HG03280 (cell line): ENCODE data around the gene FAM3D.
A peak's percentile ranks its signal among the peaks of the same experiment; 100 is the strongest.

ENCODE experiments used
- ATAC-seq: cut with Tn5 transposase; IDR thresholded peaks from one replicate; pipeline ENCODE4 v1.9.1; 2021; ENCODE audit warnings: mild to moderate bottlenecking, moderate library complexity; ENCODE audit not compliant: unreplicated experiment

Gene FAM3D

DNA sequence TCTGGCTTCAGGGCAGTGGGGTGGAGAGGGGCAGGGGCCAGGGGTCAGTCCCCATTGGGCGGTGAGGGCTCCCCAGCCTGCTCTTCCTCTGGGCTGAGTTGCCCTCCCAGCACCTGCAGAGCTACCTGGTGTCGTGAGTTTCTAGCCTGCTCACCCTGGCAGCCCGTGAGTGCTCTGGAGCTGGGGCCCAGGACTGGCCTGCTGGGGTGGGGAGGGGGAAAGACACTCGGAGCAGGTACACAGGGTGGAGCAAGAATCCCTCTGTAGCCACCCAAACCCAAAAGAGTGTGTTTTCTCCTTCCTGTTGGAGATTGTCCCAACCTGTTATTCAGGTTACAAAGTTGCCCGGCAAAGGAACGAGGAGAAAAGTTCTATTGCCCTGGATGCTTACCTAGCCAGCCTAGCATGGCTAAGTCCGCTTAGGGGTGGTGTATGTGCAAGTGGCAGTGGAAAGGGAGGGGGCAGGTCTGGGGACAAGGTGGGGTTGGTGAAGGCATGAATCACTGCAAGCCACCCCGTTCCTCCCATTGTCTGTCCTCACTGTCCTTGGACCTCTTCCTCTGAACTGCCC, 8.9 kb downstream of the FAM3D start:
- ATAC-seq = no peak

DNA sequence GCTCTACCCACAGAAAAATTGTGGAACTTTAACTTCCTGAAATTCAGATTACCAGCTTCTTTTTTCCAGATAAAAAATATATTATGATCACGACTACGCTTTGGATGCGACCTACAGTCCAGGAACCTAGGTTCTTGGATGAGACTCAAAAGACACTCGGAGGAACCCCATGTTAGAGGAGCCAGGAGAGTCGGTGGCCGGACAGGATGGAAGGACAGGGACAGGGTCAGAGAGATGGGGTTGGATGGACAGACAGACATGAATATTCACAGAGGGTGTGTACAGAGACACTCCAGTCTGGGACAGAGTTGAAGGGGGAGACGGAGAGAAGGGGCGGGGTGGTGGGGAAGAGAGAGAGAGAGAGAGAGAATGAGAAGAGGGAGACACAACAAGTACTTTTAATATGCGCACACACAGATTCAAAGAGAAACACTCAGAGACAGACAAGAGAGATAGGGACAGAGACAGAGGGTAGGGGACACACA, 9.5 kb downstream of the FAM3D start:
- no peak for ATAC-seq

DNA sequence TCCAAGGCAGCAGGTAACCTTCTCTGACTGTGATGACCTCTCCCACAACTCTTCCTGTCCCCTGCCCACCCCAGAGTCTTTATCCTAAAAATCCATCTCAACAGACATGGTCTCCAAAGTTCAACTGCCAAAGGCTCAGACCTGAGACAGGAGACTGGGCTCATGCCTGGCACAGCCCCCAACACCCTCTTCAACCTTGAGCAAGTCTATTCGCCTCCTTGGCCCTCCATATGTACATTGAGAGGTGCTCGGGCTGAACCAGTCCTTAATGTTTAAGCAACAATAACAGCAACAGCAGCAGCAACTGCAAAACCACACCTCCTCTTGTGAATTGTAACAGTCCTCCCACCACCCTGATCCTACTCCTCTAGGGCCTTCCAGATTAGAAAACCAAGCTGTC, 9.9 kb downstream of the FAM3D start:
- ATAC-seq = no peak

DNA sequence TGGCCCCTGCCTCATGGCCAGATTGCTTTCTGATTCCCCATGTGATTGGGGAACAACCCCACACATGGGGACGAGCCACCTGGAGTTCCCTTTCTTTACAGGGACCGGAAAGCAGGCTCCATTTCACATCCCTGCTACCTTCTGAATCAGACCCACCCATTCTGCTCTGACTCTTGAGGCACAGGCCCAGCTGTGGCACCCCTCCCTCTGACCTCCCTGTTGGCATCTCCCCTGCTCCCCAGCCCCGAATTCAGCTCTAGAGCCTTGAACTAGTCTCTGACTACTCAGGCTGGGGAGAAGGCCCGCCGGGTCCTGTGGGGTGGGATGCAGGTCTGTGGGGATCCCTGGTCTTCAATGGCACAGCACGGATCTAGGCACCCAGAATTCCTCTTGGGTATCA, 12.1 kb downstream of the FAM3D start:
- ATAC-seq = no peak

DNA sequence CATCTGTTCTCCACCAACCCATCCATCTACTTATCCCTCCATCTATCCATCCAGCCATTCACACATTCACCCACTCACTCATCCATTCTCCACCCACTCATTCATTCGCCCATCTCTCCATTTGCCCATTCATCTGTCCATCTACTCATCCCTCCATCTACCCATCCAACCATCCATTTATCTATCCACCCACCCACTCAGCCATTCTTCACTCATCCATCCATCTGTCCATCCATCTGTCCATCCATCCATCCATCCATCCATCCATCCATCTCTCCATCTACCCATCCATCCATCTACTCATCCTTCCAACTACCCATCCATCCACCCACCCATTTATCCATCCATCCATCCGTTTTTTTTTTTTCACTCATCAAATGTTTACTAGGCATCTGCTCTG, 13.9 kb downstream of the FAM3D start:
- ATAC-seq = no peak

DNA sequence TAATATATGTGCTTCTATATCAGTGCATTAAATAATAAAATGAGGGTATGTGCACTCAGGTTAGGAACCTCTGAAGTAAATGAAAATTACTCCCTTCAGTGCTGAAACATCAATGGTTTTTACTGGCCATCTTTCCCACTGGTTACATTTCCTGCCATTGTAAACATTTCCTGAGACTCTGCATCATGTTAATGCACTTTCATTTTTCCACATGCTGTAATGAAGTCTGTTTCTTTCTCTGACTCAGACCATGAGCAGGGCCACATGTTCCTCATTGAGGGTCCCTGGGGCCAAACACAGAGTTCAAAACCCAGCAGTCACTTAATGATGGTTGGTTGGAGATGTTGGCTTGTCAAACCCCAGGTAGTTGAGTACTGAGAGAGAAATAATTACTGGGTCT, 15.3 kb downstream of the FAM3D start:
- ATAC-seq = no peak

DNA sequence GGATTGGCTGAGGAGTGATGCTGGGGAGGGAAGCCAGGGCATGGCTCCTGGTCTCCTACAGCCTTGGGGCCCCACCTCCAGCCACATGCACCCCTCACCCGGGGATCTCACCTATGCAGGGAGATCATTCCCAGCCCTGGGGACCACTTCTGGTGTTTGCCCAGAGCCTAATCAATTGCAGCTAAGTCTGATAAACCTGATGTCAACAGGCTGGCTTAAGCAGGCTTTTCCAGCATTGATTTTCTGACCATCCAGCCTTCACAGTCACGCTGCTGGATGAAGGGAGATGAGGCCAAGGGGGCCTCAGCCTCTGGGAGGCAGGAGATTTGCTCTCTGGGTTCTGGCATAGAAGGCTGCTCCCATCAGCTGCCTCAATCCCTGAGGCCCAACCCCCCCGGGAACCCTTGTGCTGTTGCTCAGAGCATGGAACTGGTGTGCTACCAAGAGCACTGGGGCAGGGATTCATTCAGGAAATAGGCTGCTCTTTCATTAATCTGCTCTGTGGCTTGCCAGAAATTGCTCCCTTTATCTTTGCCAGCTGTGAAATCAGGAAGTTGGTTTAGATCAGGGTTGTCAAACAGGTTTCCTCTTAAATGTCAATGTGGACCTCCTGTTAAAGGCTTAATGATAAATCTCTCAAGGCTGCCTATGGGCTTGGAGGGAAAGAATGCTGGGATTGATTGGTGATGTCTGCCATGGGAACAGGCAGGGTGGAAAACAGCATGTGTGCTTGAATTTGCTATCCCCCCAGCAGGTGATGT, 19.0 kb downstream of the FAM3D start:
- ATAC-seq = no peak

DNA sequence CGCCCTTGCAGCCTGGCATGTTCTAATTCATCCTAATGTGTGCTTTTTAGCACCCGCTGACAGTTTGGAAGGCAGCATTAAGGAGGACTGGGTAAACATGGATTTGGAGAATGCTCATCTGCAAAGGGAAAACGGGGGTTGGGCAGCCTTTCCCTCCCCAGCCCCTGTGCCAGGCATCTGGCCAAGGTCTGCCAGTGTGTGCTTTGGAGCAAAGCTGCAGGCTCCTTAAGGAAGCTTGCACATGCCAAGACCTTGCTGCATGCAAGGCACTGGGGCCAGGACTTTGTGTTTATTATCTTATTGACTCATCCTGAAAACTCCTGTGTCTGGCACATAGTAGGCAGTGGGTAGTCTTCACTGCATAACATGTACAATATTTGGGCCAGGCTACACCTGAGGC, 20.1 kb downstream of the FAM3D start:
- no peak for ATAC-seq

DNA sequence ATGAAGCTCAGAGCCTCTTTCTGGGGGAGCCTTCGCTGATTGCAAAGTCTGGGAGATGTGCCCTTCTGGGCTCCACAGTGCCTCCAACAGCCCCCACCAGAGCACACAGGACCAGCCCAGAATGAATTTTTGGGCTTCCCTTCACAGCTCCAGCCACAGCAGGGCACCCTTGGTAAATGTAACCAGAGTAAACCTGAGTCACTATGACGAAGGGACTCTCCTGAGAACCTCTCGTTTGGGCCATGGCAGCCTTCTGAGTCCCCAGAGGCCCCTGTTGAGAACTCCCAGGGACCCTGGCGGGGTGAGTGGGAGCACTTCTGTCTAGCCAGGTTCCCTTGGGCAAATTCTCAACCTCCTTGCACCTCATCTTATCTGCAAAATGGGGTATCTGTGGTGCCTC, 20.8 kb downstream of the FAM3D start:
- no peak for ATAC-seq

DNA sequence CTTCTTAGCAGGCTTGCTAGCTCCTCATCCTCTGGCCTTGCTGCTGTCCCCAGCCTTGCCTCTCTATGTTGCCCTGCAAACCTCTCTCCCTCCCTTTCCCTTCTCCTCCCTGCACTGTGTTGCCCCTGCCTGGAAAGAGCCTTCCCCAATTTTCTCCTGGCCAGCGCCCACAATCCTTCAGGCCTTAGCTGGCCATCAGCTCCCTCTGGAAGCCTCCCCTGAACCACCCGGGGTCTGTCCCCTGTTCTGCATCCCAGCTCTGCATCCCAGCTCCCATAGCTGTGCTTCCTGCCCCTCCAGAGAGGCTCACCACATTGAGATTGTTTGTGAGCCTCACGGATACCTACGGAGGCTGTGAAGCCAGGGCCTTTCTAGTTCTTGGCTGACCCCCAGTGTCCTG, 23.7 kb downstream of the FAM3D start:
- no peak for ATAC-seq

DNA sequence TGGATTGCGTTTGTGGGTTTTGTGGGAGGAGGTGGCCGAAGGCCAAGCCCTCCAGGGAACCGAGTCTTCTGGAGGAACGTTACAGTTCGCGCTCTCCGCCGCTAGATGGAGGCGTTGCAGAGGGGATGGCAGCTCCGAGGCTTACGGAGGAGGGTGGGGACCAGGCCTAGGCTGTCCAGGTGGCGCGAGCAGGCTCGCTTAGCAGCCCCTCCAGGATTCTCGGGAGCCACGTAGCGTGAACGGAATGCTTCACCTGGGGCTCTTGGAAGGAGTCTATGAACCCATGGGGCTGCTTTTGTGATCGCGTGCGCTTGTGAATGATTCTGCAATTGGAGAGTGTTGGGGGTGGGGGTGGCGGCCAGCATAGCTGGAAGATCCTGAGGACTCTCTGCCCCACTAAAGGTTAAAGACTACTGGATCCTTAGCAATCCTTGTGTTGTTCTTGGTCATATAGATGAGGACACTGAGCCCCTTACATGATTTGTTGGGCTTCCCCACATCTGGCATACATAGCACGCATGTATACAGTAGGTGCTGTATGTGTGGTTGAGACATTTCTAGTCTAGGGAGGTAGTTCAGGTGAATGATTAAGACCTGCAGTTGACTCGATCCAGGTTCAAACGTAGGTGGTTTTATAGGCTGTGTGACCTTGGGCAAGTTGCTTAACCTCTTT, 25.7 kb downstream of the FAM3D start:
- peak; percentile 86 for ATAC-seq

DNA sequence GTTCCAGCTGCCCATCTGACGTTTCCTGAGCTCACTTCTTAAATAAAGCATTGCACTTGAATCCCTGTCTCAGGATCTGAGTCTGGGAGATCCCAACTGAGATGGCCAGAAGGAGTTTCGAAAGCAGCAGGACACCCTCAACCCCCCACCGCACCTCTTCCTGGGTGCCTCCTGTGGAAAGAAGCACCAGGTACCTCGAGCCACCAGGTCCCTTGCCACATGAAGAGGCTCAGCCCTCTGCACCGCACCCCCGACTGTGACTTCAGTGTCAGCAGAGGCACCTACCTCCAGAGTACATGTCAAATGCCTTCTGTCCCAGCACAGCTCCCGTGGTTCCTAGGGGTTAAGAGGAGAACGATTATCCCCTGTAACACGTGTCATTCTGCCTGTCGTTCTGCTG, 26.7 kb downstream of the FAM3D start:
- no peak for ATAC-seq

DNA sequence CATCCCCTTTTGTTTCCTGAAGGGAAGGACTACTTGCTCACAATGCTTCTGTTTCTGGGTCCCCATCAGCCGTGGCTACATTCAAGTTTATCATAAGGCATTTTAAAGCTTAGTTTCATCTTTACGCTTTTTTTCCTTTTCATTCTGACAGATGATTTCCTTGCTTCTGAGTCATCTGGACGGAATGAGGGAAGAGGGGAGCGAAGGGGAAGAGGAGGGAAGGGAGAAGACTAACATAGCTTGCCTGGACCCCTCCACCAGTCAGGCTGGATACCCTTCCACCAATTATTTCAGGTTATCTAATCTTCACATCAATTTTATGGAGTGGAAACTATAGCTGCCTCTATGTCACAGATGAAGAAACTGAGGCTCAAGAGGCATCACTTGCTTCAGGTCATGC, 27.6 kb downstream of the FAM3D start:
- no peak for ATAC-seq

DNA sequence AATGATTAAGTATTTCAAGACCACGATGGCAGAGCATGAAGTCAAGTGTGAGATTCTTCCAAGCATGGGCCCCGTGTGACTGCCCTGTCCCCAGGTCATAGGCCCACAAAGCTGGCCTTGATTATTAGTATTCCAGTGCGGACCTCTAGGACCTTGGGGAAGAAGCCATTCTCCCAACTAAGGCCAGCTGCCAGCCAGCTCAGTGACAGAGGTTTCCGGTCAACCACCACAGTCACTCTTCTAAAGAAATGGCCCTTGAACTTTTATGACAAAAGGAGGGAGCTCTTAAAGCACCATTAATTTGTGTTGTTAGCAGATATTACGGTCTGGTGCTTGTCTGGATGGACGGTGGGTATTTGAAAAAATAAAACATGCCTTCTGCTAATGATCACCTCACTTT, 28.0 kb downstream of the FAM3D start:
- no peak for ATAC-seq

DNA sequence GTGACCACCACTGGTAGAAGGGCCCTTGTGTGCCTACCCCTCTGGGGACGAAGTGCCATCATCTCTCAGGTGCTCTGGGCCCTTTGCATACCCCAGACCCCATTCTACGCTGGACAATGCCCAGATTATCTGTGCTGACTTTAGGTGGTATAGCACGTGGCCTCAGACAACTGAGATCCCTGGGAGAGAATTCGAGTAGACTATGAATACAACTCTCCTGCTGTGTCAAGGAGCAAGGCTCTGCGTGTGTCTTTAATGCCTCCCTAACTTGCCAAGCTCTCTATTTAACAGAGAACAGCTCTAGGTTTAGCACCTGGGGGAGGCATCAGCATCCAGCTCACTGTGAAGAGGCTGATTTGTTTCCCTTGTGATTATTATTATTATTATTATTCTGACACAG, 29.1 kb downstream of the FAM3D start:
- no peak for ATAC-seq

DNA sequence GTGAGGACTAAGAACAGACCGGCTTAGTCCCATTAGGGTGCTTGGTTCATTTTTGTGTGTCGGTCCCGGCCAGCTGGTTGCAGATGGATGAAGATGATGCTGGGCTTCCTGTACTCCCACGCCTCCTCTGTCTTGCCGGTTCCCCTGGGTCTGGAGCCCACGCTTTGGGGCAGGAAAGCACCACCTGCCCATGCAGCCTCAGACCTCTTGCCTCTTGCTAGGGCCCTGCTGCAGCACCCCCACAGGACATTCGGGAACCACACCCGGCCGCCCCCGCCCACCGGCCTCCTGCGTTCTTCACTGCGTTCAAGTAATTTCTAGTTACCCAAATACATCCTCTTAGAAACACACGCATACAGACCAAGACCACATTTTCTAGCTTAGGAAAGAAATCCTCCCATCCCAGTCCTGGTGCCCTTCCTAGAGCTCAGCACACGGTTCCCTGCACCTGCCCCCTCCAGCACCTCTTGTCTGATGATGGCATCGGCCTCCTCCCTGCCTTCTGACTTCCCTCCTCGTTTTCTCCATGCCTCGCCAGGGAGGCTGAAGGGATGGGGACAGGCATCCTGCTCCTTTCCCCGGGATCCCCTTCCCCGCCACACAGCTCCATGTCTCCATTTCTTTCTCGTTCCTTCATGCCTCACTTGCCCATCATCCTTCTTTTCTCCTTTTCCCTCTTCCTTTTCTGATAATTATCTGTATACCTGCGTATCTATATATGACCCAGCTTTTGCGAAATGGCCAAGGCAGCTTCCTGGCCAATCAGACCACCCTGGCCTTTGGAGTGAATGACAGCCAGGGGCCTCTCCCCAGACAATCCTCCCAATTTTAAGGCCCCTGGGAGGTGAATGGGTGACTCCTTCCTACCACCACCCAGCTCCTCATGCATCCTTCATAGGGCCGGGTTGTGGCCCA, 30.9 kb downstream of the FAM3D start:
- no peak for ATAC-seq

DNA sequence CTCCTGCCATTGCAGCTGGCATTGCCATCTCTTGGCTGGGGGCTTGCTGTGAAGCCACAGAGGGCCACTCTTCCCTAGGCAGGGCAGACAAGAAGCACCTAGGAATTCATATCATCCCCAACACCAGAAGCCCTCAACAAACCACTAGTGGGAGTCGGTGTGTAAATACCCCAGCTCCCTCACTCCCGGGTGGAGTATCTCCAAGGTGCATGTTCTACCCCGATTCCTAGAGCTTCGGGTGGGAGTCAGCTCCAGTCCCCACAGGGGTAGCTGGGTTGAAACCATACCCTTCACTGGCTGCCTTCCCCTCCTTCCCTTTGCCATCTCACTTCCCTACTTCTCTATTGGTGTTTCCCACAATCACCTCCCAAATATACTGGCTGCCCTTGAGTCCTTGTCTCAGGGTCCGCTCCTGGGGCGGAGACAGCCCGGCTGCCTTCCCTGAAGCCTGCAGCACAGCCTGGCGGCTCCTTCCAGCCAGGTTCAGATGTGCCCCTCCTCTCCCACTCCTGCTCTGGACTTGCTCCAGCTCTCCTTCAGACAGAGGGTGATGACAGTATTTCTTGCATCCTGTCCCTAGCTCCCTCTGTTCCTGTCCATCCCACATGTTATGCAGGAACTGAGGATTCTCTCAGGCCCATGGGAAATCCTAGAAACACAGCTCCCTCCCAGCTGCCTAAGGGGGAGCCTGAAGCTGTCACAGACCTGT, 33.3 kb downstream of the FAM3D start:
- no peak for ATAC-seq

DNA sequence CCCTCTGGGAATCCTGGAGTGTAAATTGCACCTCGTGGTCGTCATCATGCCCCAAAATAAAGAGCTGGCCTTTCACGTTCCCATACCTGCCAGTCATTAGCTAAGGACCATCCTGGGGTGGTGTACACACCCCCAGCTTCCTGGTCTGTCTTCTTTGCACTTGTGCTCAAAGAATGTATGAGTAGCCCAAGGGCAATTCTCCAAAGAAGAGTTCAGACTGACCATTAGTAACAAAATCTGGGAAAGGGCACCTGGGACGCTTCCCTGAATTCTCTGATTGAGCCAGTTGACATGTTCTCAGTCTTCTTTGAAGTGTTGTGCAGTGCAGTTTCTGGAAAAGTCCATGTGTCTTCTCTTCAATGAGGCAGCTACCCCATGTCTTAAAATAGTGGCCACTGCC, 34.8 kb downstream of the FAM3D start:
- no peak for ATAC-seq

DNA sequence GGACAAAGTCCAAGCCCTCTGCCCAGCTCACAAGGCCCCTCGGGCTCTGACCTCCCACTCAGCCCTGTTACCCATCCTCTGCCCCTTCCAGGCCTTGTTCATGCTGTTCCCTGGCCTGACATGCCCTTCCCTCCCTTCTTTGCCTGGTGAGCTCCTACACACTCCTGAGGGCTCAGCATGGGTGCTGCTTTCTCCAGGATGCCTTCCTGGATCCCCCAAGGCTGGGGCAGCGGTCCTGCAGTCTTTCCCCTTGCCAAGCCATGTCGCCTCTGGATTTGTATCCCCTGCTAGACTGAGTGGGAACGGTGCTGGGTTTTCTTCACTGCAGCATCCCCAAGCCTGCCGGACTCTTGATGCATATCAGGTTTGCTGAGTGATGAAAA, 35.9 kb downstream of the FAM3D start:
- no peak for ATAC-seq

DNA sequence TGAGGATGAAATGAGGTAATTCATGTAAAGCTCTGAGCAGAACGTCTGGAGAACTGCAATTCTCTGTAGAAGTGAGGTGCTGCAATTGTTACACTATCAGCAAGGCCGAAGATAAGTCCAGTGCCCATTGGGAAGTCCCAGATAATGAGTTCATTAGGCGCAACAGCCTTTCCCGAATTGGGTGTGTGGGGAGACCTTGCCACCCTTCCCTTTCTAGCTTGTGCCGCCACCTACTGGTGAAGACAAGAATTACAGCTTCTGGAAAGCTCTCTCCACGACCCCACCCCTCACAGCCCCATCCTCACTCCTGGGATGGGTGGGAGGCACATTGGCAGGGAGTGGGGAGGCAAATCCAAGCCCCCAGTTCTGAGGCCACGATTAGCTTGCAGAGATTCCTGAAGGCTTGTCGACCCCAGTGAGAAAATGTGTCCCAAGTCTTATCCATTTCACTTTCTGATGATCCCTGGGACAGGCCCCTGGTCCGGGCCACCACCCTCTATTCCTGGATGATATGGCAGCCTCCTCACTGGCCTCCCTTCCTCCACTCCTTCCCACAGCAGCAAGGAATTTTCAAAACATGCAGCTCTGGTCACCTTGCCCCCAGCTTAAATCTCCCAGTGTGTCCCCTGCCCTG, 36.4 kb downstream of the FAM3D start:
- no peak for ATAC-seq
